Jurkat, Clone E6-1 (cell line): Measurements from ENCODE around the gene SFRP2.

Experiments used
- DNase-seq: peaks from one replicate; pipeline ENCODE4 v3.0.0-alpha.2; 2011; ENCODE audit warnings: low read depth, low spot score
- H3K4me3 ChIP-seq: 2 replicates; pipeline ENCODE4 v1.5.1; 2011; ENCODE audit warnings: mild to moderate bottlenecking, low read length, control low read depth, moderate library complexity

SFRP2 gene

DNA sequence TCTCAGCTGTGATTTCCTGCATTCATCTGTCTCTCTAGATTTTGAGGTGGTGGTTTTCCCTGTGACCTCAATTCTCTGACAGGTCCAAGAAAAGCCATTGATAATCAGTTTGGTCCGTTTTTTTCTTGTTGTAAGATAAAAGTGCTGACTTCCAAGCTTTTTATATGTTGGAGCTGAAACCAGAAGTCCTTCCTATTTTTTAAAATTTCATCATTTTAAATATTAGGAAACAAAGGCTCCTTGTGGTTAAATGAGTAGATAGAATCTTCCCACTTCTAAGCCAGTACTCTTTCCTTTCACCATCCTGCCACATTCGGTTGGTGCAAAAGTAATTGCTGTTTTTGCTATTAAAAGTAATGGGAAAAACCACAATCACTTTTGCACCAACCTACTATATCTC, 47.3 kb downstream of the SFRP2 start:
- DNase-seq, result no peak
- H3K4me3 ChIP-seq, result no peak overlapping the region

DNA sequence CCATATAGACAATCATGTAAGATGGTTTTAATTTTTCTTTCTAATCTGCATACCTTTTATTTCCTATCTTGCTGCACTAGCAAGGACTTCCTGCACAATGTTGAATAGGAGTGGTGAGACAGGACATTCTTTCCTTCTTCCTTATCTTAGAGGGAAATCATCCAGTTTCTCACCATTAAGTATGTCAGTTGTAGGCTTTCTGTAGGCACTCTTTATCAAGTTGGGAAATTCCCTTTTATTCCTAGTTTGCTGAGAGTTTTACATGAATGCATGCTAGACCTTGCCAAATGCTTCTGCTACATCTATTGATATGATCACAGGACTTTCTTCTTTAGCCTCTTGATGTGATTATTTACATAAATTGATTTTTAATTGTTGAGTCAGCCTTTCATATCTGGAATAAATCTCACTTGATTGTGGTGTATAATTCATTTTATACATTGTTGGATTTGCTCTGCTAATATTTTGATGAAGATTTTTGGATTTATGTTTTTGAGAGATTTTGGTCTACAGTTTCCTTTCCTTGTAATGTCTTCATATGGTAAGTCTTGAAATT, 52.9 kb downstream of the SFRP2 start:
- H3K4me3 ChIP-seq, result no peak overlapping the region
- DNase-seq, result no peak

DNA sequence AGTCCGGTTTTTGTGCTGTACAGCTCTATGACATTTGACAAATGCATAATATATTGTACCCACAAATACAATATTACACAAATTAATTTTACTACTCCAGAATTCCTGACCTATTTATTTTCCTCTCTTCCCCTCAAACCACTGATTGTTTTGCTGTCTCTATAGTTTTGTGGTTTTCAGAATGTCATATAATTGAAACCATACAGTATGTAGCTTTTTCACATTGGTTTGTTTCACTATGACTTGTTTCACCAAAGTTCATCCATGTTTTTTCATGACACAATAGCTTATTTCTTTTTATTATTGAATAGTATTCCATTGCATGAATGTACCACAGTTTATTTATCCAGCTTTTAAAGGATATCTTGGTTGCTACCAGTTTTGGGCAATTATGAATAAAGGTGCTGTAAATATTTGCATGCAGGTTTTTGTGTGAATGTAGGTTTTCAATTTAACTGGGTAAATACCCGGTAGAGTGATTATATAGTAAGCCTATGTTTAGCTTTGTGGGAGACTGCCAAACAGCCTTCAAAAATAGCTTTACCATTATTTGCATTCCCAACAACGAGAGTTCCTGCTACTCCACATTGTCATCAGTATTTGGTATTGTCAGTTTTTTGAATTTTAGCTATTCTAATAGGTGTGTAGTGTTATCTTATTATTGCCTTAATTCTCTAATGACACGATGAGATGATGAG, 55.0 kb downstream of the SFRP2 start:
- DNase-seq, result no peak
- no peak overlapping the region for H3K4me3 ChIP-seq

DNA sequence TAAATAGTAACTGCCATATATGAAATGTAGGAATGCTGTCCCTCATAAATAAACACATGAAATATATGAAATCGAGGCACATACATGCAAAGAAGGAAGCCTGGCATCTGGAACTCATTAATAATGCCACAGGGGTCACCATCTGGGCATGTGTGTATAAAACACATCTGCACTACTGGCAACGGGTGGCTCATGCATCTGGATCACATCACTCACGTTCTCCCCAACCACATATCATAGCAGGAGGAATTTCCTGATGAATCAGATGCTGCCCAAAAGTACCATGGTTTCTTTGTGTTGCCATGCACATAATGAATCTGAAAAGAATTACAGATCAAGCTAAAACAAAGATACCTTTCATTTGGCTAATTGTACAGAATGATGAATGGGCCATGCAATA, 57.6 kb downstream of the SFRP2 start:
- no peak for DNase-seq
- H3K4me3 ChIP-seq, result no peak overlapping the region
